ENCODE results near the gene NEGR1.

NEGR1 gene

GRCh38 chr1:72178266-72178665 is 104.1 kb downstream of the NEGR1 start:
- H3K4me1 ChIP-seq (ENCODE audit: insufficient read depth, low read length), result no peaks in the 10 kb centered on the region
- no peak overlapping the region for H3K9ac ChIP-seq (ENCODE audit: low read depth, low read length)
- H3K4me3 ChIP-seq (ENCODE audit: low read length), result no peak overlapping the region
- H3K27ac ChIP-seq (ENCODE audit: low read length), result no peak overlapping the region
- no peaks in the 10 kb centered on the region for H3K9me3 ChIP-seq (ENCODE audit: insufficient read depth, low read depth, low read length)
- H3K36me3 ChIP-seq (ENCODE audit: insufficient read depth, low read depth, low read length), result no peaks in the 10 kb centered on the region
- H3K27me3 ChIP-seq (ENCODE audit: insufficient read depth, low read length), result no peaks in the 10 kb centered on the region

DNA sequence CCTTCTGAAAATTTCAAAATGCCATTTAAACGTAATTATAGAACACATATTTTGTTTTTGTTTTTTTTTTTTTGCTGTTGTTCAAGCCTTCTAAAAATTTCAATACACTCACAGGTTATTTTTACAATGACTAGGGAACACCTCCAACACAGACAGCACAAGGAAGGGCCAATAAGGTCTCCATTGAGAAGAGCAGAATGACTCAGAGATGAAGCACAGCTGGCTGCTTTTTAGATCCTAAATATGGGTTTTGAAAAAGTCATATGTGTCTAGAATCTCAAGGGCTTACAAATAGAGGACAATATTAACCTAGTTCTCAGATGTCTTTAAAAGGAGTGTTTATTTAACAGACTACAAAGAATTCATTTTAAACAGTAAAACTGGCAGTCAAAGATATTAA is 104.6 kb downstream of the NEGR1 start:
- no peak overlapping the region for H3K27ac ChIP-seq (ENCODE audit: low read length)
- H3K36me3 ChIP-seq (ENCODE audit: insufficient read depth, low read depth, low read length), result no peaks in the 10 kb centered on the region

DNA sequence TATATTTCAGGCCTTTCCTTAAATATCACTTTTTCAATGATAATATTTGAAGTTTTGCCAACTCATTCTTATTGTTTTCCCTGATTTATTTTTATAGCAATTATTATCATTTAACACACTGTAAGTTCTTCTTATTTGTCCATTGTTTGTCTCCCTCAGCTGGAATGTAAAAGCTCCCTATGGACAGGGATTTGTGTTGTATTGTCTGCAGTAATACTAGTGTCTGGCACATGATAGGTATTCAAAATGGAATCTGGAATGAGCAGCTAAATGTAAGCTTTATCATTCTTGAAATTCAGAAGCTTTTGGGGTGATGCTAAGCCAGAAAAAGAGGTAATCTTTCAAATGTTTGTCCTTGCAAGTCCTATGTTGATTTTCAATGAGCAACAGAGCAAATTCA is 112.1 kb downstream of the NEGR1 start:
- Histone ChIP-seq H3K27ac (ENCODE audit: low read length) (no peak overlapping the region), H3K9ac (ENCODE audit: low read depth, low read length) (no peak overlapping the region), H3K27me3 (ENCODE audit: insufficient read depth, low read length) (no peaks in the 10 kb centered on the region), H3K4me3 (ENCODE audit: low read length) (no peak overlapping the region), H3K36me3 (ENCODE audit: insufficient read depth, low read depth, low read length) (no peaks in the 10 kb centered on the region), H3K9me3 (ENCODE audit: insufficient read depth, low read depth, low read length) (no peaks in the 10 kb centered on the region), H3K4me1 (ENCODE audit: insufficient read depth, low read length) (no peaks in the 10 kb centered on the region)

More for the DNA sequence above, 104.6 kb downstream of the NEGR1 start:
- Histone ChIP-seq H3K9me3 (ENCODE audit: insufficient read depth, low read depth, low read length) (no peaks in the 10 kb centered on the region), H3K9ac (ENCODE audit: low read depth, low read length) (no peak overlapping the region), H3K4me1 (ENCODE audit: insufficient read depth, low read length) (no peaks in the 10 kb centered on the region), H3K27me3 (ENCODE audit: insufficient read depth, low read length) (no peaks in the 10 kb centered on the region), H3K4me3 (ENCODE audit: low read length) (no peak overlapping the region)

DNA sequence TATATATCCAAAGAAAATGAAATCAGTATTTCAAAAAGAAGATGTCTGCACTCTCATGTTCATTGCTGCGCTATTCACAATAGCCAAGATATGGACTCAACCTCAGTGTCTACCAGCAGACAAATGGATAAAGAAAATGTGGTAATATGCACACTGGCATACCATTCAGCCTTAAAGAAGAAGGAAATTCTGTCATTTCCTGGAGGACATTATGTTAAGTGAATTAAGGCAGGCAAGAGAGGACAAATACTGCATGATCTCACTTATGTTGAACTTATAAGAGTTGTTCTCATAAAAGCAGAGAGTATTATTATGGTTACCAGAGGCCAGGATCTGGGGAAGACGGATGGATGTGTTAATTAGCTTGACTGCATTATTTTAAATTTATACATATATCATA is 115.9 kb downstream of the NEGR1 start:
- Histone ChIP-seq H3K27me3 (ENCODE audit: insufficient read depth, low read length) (no peaks in the 10 kb centered on the region), H3K4me1 (ENCODE audit: insufficient read depth, low read length) (no peaks in the 10 kb centered on the region), H3K9me3 (ENCODE audit: insufficient read depth, low read depth, low read length) (no peaks in the 10 kb centered on the region), H3K4me3 (ENCODE audit: low read length) (no peak overlapping the region), H3K36me3 (ENCODE audit: insufficient read depth, low read depth, low read length) (no peaks in the 10 kb centered on the region), H3K9ac (ENCODE audit: low read depth, low read length) (no peak overlapping the region), H3K27ac (ENCODE audit: low read length) (no peak overlapping the region)

GRCh38 chr1:72150508-72150907 is 131.8 kb downstream of the NEGR1 start:
- Histone ChIP-seq H3K4me1 (ENCODE audit: insufficient read depth, low read length) (no peaks in the 10 kb centered on the region), H3K9me3 (ENCODE audit: insufficient read depth, low read depth, low read length) (no peaks in the 10 kb centered on the region), H3K27ac (ENCODE audit: low read length) (no peak overlapping the region), H3K4me3 (ENCODE audit: low read length) (no peak overlapping the region), H3K36me3 (ENCODE audit: insufficient read depth, low read depth, low read length) (no peaks in the 10 kb centered on the region), H3K9ac (ENCODE audit: low read depth, low read length) (no peak overlapping the region), H3K27me3 (ENCODE audit: insufficient read depth, low read length) (no peaks in the 10 kb centered on the region)

DNA sequence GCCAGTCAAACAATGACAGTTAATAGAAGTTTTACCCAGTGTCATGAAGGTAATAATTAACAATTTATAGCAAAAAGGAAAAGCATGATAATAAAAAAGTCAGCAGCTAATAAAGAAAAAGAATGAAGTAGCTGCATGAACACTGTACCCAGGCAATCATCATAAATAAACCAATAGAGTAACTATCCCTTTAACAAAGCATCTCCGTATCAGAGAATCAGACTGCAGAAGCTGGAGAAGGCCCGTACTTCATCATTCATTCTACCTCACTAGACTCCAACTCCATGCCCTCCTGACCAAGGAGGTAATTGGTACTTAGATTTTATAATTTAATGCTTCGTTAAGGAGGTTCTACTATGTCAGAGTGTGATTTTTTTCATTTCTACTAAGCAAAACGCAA is 140.5 kb downstream of the NEGR1 start:
- Histone ChIP-seq H3K36me3 (ENCODE audit: insufficient read depth, low read depth, low read length) (no peaks in the 10 kb centered on the region), H3K9ac (ENCODE audit: low read depth, low read length) (no peak overlapping the region), H3K4me1 (ENCODE audit: insufficient read depth, low read length) (no peaks in the 10 kb centered on the region; the same call in 1 of the 2 replicates), H3K27me3 (ENCODE audit: insufficient read depth, low read length) (no peaks in the 10 kb centered on the region), H3K4me3 (ENCODE audit: low read length) (no peak overlapping the region), H3K9me3 (ENCODE audit: insufficient read depth, low read depth, low read length) (no peaks in the 10 kb centered on the region), H3K27ac (ENCODE audit: low read length) (no peak overlapping the region)

DNA sequence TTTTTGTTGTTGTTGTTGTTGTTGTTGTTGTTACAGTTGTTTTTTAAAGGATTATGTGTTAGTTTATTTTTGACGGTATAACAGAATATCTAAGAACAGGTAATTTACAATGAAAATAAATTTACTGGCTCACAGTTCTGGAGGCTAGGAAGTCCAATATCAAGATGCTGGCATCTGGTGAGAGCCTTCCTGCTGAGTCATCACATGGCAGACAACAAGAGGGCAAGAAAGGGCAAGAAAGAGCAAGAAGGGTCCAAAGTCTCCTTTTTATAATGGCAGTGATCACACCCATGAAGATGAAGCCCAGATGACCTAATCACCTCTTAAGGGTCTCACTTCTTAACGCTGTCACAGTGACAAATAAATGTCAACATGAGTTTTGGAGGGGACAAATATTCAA is 142.1 kb downstream of the NEGR1 start:
- Histone ChIP-seq H3K9ac (ENCODE audit: low read depth, low read length) (no peak overlapping the region), H3K36me3 (ENCODE audit: insufficient read depth, low read depth, low read length) (no peaks in the 10 kb centered on the region), H3K4me1 (ENCODE audit: insufficient read depth, low read length) (no peaks in the 10 kb centered on the region; the same call in 1 of the 2 replicates), H3K4me3 (ENCODE audit: low read length) (no peak overlapping the region), H3K9me3 (ENCODE audit: insufficient read depth, low read depth, low read length) (no peaks in the 10 kb centered on the region), H3K27ac (ENCODE audit: low read length) (no peak overlapping the region), H3K27me3 (ENCODE audit: insufficient read depth, low read length) (no peaks in the 10 kb centered on the region)

DNA sequence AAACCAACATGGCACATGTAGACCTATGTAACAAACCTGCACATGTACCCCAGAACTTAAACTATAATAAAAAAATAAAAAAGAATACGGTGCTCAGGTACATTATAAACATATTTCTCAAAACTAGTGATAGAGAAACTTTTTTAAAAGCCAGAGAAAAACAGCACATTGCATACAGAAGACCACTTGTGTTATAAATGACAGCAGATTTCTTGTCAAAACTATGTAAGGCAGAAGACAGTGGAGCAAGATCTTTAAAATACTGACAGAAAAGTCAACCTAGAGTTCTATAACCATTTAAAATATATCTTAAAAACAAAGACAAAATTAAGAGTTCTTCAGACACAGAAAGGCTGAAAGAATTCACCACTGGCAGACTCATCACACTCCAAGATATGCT is 144.7 kb downstream of the NEGR1 start:
- Histone ChIP-seq H3K36me3 (ENCODE audit: insufficient read depth, low read depth, low read length) (no peaks in the 10 kb centered on the region), H3K27me3 (ENCODE audit: insufficient read depth, low read length) (no peaks in the 10 kb centered on the region), H3K4me3 (ENCODE audit: low read length) (no peak overlapping the region)

GRCh38 chr1:72129869-72130268 is 152.5 kb downstream of the NEGR1 start:
- H3K36me3 ChIP-seq (ENCODE audit: insufficient read depth, low read depth, low read length), result no peaks in the 10 kb centered on the region
- no peaks in the 10 kb centered on the region for H3K27me3 ChIP-seq (ENCODE audit: insufficient read depth, low read length)
- no peak overlapping the region for H3K27ac ChIP-seq (ENCODE audit: low read length)
- no peak overlapping the region for H3K4me3 ChIP-seq (ENCODE audit: low read length)
- H3K9ac ChIP-seq (ENCODE audit: low read depth, low read length), result no peak overlapping the region
- H3K9me3 ChIP-seq (ENCODE audit: insufficient read depth, low read depth, low read length), result no peaks in the 10 kb centered on the region
- H3K4me1 ChIP-seq (ENCODE audit: insufficient read depth, low read length), result no peaks in the 10 kb centered on the region

More for the DNA sequence above, 144.7 kb downstream of the NEGR1 start:
- Histone ChIP-seq H3K4me1 (ENCODE audit: insufficient read depth, low read length) (no peaks in the 10 kb centered on the region; the same call in 1 of the 2 replicates), H3K9me3 (ENCODE audit: insufficient read depth, low read depth, low read length) (no peaks in the 10 kb centered on the region), H3K27ac (ENCODE audit: low read length) (no peak overlapping the region), H3K9ac (ENCODE audit: low read depth, low read length) (no peak overlapping the region)

DNA sequence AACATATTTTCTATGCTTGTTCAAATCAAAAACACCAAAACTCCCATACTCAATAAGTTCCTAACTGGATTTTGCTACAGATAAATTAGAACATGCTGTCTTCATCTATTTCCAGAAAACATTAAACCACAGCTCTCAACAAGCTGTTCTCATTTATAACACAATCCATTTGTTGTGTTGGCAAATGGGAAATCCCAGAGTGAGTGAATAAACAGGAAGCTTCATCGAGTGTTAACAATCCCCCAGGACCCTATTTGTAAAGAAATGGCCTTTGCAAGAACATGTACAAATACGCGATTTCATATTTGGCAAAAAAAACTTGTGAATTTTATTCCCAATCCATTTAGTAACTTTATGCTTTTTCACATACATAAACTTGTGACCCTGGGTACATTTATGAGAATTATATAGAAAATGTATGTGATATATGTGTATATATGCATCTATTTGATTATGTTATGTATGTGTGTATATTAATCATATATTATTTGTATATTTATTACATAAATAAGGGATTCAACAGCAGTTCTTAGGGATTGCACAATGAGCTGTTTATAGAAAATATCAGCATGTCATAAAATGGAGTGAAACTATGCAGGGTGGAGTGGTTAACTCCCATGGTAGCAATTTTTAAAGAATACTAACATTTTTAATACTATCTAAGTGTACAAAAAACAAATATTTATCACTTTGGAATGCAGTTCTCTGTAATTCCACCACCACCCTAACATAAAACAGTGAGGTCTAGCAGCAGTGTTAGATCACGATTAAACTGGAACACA is 160.0 kb downstream of the NEGR1 start:
- H3K4me1 ChIP-seq (ENCODE audit: insufficient read depth, low read length), result no peaks in the 10 kb centered on the region
- no peak overlapping the region for H3K27ac ChIP-seq (ENCODE audit: low read length)
- no peaks in the 10 kb centered on the region for H3K27me3 ChIP-seq (ENCODE audit: insufficient read depth, low read length)
- no peak overlapping the region for H3K4me3 ChIP-seq (ENCODE audit: low read length)
- no peak overlapping the region for H3K9ac ChIP-seq (ENCODE audit: low read depth, low read length)
- no peaks in the 10 kb centered on the region for H3K9me3 ChIP-seq (ENCODE audit: insufficient read depth, low read depth, low read length)
- H3K36me3 ChIP-seq (ENCODE audit: insufficient read depth, low read depth, low read length), result no peaks in the 10 kb centered on the region

DNA sequence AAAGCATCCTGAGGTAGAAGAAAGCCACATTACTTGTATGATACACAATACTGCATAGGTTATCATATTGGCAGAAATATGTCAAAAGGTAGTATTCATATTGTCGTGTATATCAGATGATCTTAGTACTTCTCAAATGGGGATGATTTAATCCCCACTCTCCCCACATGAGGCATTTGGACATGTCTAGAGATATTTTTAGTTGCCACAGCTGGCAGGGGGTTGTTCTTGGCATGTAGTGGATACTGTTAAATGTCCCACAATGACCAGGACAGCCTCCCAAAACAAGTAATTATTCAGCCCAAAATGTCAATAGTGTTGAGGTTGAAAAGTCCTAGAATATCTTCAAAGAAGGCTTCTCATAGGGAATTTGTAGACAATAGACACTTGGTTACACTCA is 162.8 kb downstream of the NEGR1 start:
- Histone ChIP-seq H3K36me3 (ENCODE audit: insufficient read depth, low read depth, low read length) (no peaks in the 10 kb centered on the region), H3K27ac (ENCODE audit: low read length) (no peak overlapping the region), H3K4me1 (ENCODE audit: insufficient read depth, low read length) (no peaks in the 10 kb centered on the region), H3K27me3 (ENCODE audit: insufficient read depth, low read length) (no peaks in the 10 kb centered on the region), H3K9me3 (ENCODE audit: insufficient read depth, low read depth, low read length) (no peaks in the 10 kb centered on the region), H3K9ac (ENCODE audit: low read depth, low read length) (no peak overlapping the region), H3K4me3 (ENCODE audit: low read length) (no peak overlapping the region)

- no peaks in the 10 kb centered on the region for H3K9me3 ChIP-seq (ENCODE audit: insufficient read depth, low read depth, low read length)
Observed at GRCh38 chr1:72117621-72118020, 164.7 kb downstream of the NEGR1 start.

More at GRCh38 chr1:72117621-72118020, 164.7 kb downstream of the NEGR1 start:
- Histone ChIP-seq H3K27ac (ENCODE audit: low read length) (no peak overlapping the region), H3K9ac (ENCODE audit: low read depth, low read length) (no peak overlapping the region), H3K27me3 (ENCODE audit: insufficient read depth, low read length) (no peaks in the 10 kb centered on the region), H3K4me3 (ENCODE audit: low read length) (no peak overlapping the region), H3K4me1 (ENCODE audit: insufficient read depth, low read length) (no peaks in the 10 kb centered on the region), H3K36me3 (ENCODE audit: insufficient read depth, low read depth, low read length) (no peaks in the 10 kb centered on the region)

All from iPS-20b (cell line).